Measurements from ENCODE around the gene HSP90AB1. TPM values are rescaled to one million over a fixed set of nuclear protein-coding genes. Genes with fewer than 3 reads are reported as not detected.
A peak's percentile ranks its signal among the peaks of the same experiment; 100 is the strongest.

The HSP90AB1 gene
- 5,432 and 5,573 TPM in 2 replicates for total RNA-seq (2014; rRNA removed; shearing (Covaris generic); ENCODE audit: low replicate concordance)

DNA sequence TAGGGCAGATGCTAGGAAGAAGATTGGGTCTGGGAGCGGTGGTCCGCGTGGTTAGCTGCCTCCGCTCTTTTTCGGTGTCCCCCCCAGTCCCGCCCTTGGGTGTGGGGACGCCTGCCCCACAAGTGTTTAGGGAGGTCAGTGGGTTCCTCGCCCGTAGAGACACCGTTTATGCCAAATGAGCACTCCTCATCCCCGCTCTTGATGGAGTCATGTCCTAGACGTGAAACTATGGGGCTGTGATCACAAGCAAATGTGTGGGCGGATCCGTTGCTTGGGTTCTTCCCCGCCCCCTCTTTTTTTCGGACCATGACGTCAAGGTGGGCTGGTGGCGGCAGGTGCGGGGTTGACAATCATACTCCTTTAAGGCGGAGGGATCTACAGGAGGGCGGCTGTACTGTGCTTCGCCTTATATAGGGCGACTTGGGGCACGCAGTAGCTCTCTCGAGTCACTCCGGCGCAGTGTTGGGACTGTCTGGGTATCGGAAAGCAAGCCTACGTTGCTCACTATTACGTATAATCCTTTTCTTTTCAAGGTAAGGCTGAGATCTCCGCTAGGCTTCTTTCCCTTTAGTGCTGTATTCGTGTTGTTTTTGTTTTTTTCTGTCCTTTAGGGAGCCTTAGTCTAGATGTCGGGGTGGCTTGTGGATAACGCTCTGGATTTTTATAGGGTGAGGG lies at the start of gene HSP90AB1:
TSS of gene HSP90AB1 (plus strand) at position 439 of the 675 bp plus-strand sequence. CDS start 1,529 bp downstream, outside the sequence.
- no peaks in the 10 kb centered on the region for H3K9me3 ChIP-seq
- no peaks in the 10 kb centered on the region for H3K27me3 ChIP-seq
- H3K4me3 ChIP-seq, result peak within 1 kb of the TSS; percentile 100
- DNase-seq, result peak; percentile 100
- peaks cover 49% of the 10 kb centered on the region for H3K36me3 ChIP-seq

DNA sequence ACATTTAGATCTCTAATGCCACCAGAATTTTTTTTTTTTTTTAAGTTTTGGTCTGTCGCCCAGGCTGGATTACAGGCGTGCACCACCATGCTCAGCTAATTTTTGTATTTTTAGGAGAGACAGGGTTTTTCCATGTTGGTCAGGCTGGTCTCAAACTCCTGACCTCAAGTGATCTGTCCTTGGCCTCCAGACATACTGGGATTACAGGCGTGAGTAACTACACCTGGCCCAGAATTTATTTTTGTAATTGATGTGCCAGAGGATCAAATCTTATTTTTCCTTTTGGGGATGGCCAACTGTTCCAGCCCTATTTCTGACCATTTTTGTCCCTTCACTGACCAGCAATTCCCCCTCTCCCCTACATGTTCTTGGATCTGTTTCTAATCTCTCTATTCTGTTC lies 48.2 kb upstream of the HSP90AB1 start:
- Histone ChIP-seq H3K4me3 (no peak overlapping the region), H3K9me3 (no peaks in the 10 kb centered on the region), H3K36me3 (no peaks in the 10 kb centered on the region), H3K27me3 (no peaks in the 10 kb centered on the region)
- peak; percentile 70 for DNase-seq

- DNase-seq, result no peak
- no peaks in the 10 kb centered on the region for H3K36me3 ChIP-seq
- H3K27me3 ChIP-seq, result no peaks in the 10 kb centered on the region
- no peaks in the 10 kb centered on the region for H3K9me3 ChIP-seq
- no peak overlapping the region for H3K4me3 ChIP-seq
Measured at GRCh38 chr6:44199883-44200282, 47.0 kb upstream of the HSP90AB1 start.

DNA sequence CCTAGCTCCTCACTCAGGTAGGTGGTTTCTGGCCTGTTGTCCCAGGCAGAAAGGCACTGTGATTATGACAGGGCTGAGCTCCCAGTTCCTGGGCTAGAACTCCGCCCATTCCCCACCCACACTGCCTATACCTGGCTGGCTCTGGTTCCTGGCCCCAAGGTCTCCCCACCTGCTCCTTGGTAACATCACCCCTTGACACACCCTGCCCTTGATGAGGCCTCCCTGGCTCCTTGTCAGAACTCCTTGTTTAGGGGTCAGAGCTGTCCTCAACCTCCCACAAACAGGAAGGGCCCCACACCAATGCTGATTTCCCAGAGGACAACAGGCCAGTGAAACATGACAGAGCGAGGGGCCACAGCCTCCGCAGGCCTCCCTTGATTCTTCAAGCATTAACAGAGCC lies 45.7 kb upstream of the HSP90AB1 start:
- no peak for DNase-seq
- no peaks in the 10 kb centered on the region for H3K27me3 ChIP-seq
- no peaks in the 10 kb centered on the region for H3K36me3 ChIP-seq
- H3K4me3 ChIP-seq, result no peak overlapping the region
- no peaks in the 10 kb centered on the region for H3K9me3 ChIP-seq

DNA sequence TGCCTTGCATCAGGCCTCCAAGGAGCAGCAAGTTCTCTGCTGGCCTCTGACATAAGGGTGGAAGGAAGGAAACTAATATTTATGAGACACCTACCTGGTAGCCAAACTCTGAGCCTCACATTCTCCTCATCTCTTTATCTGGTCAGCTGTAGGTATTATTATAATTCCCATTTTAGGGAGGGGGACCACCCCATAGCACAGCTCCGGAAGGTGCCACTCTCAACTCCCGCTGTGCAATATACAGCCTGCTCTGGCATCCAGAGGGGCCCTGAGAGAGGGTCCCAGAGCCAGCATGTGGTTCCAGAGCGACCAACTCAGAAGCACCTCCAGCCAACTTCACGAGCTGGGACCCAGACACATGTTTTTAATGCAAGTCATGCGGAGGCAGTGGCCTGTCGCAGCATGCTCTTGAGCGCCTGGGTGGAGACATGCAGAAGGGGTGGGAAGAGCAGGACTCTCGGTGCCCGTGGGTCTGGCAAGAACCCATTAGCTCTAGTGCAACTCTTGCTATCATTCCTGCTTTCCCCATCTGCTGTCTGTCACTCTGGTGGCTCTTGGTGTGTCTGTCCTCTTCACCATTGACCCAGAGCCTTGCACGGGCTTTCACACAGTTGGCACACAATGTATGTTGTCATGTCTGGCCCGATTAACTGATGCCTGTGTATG lies 45.1 kb upstream of the HSP90AB1 start:
- H3K9me3 ChIP-seq, result no peaks in the 10 kb centered on the region
- no peaks in the 10 kb centered on the region for H3K27me3 ChIP-seq
- H3K36me3 ChIP-seq, result no peaks in the 10 kb centered on the region
- H3K4me3 ChIP-seq, result no peak overlapping the region
- DNase-seq, result no peak

GRCh38 chr6:44202332-44202971 lies 44.4 kb upstream of the HSP90AB1 start:
- H3K4me3 ChIP-seq, result no peak overlapping the region
- H3K36me3 ChIP-seq, result no peaks in the 10 kb centered on the region
- no peaks in the 10 kb centered on the region for H3K9me3 ChIP-seq
- DNase-seq, result no peak
- no peaks in the 10 kb centered on the region for H3K27me3 ChIP-seq

DNA sequence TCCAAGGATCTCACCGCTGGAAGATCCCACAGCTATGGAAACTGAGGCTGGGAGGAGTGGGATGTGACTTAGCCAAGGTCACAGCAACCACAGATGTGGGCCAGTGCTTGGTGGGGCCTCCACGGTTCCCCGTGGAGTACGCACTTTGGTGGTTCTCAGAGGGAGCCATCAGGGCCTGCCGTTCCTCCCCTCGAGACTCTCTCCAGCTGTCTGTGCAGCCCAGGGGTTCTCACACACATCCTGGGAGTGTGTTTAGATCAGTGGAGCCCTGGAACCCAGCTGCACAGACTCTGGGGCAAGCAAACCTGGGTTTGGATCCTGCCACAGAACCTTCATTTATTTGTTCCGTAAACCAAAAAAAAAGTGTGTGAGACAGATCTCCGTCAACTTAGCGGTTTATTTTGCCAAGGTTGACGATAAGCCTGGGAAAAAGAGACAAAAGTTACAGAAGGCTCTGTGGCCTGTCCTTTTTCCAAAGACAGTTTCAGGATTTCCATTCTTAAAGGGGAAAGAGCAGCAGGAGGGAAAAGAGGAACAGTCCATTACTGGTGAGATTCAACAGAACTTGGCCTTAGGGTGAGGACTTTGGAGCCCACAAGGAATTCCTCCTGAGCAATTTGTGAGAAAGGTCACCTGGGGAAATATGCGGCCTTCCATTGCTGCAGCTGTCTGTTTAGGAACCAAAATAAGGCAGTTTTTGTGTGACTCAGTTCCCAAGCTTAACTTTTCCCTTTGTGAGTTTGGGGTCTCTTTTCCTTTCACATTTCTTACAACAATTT lies 43.7 kb upstream of the HSP90AB1 start:
- H3K9me3 ChIP-seq, result no peaks in the 10 kb centered on the region
- H3K27me3 ChIP-seq, result no peaks in the 10 kb centered on the region
- no peaks in the 10 kb centered on the region for H3K36me3 ChIP-seq
- H3K4me3 ChIP-seq, result no peak overlapping the region
- DNase-seq, result no peak

- Histone ChIP-seq H3K4me3 (no peak overlapping the region), H3K9me3 (no peaks in the 10 kb centered on the region), H3K27me3 (no peaks in the 10 kb centered on the region), H3K36me3 (no peaks in the 10 kb centered on the region)
- no peak for DNase-seq
Measured at GRCh38 chr6:44203955-44204354, 42.9 kb upstream of the HSP90AB1 start.

- no peak for DNase-seq
- Histone ChIP-seq H3K27me3 (no peaks in the 10 kb centered on the region), H3K36me3 (no peaks in the 10 kb centered on the region), H3K9me3 (no peaks in the 10 kb centered on the region), H3K4me3 (no peak overlapping the region)
Measured at GRCh38 chr6:44207966-44208365, 38.9 kb upstream of the HSP90AB1 start.

DNA sequence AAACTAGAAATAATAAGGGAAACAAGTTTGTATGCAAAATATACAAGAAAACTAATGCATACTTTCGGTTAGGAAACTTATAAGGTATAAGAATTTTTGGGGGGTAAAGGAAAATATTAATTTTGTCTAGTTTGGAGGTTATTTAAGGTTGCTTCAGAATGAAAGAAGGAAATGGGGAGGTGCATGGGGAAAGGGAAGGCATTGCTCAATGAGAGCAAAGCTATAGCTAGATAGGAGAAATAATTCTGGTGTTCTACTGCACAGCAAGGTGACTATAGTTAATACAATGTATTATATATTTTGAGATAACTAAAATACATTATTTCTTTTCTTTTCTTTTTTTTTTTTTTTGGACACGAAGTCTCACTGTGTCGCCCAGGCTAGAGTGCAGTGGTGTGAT lies 35.6 kb upstream of the HSP90AB1 start:
- Histone ChIP-seq H3K4me3 (no peak overlapping the region), H3K9me3 (no peaks in the 10 kb centered on the region), H3K36me3 (no peaks in the 10 kb centered on the region), H3K27me3 (no peaks in the 10 kb centered on the region)
- no peak for DNase-seq

GRCh38 chr6:44214307-44214706 lies 32.6 kb upstream of the HSP90AB1 start:
- H3K4me3 ChIP-seq, result no peak overlapping the region
- no peaks in the 10 kb centered on the region for H3K36me3 ChIP-seq
- no peaks in the 10 kb centered on the region for H3K9me3 ChIP-seq
- no peaks in the 10 kb centered on the region for H3K27me3 ChIP-seq
- no peak for DNase-seq

DNA sequence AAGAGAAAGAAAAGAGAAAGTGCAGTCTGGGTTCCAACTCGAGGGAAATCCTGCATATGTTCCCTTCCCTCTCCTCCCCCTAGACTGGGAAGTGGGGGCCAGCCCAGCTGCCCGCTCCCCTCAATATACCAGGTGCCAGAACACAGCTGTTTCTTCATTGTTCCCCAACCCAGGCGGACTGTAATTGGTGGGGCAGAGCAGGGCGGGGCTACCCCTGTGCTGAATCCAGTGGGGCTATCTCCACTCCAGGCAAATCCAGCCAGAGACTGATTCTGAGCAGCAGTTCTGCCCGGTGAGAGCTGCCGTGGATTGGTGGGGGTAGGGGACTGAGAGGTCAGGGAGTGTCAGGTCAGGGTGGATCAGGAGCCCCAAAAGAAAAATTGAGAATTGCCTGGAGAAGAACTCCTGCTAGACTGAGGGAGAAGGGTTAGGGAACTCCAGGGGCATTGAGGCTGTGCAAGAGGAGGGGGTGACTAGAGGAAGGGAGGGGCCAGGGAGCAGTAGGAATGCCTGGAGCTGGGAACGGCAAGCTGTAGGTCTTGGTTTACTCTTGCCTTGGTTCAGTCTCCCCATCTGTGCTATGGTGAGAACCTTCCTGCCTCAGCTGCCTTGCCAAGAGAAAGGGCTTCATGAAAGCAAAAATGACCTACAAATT lies 30.1 kb upstream of the HSP90AB1 start, which contains the start of gene MYMX:
TSS of gene MYMX (plus strand) at position 250 of the 655 bp plus-strand sequence. CDS start 546 bp downstream, outside the sequence.
- H3K9me3 ChIP-seq, result no peaks in the 10 kb centered on the region
- DNase-seq, result no peak
- H3K4me3 ChIP-seq, result no peak within 1 kb of the TSS
- no peaks in the 10 kb centered on the region for H3K27me3 ChIP-seq
- H3K36me3 ChIP-seq, result no peaks in the 10 kb centered on the region

DNA sequence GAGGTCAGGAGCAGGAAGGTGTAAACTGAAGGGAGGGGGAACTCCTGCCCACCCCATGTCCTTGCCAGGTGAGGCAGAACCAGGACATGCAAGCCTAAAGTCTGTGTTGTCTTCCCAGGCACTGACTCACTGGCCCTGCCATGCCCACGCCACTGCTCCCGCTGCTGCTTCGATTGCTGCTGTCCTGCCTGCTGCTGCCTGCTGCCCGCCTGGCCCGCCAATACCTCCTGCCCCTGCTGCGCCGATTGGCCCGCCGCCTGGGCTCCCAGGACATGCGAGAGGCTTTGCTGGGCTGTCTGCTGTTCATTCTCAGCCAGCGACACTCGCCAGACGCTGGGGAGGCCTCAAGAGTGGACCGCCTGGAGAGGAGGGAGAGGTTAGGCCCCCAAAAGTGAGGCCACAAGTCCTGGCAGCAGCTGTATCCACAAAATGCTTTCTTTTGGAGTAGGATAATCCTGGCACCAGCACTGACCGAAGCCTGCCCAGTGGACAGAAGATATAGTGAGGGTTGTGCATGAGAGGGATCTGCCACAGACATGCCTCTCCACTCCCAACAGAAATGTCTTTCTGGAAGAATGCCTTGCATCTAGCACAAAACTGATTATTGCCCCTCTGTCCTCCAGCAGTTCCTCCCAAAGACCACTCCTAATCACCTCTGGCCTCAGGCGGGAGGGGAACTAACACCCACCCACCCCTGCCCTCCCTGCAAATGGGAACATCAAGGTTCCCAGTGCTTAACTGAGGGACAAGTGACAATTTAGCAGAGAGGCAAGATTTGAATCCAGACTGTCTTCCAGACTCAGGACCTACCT lies 29.4 kb upstream of the HSP90AB1 start:
- H3K4me3 ChIP-seq, result no peak overlapping the region
- no peaks in the 10 kb centered on the region for H3K36me3 ChIP-seq
- H3K27me3 ChIP-seq, result no peaks in the 10 kb centered on the region
- H3K9me3 ChIP-seq, result no peaks in the 10 kb centered on the region
- DNase-seq, result peak; percentile 100

- DNase-seq, result no peak
- H3K4me3 ChIP-seq, result no peak overlapping the region
- no peaks in the 10 kb centered on the region for H3K36me3 ChIP-seq
- H3K9me3 ChIP-seq, result no peaks in the 10 kb centered on the region
- no peaks in the 10 kb centered on the region for H3K27me3 ChIP-seq
Measured at GRCh38 chr6:44219053-44219814, 27.7 kb upstream of the HSP90AB1 start.
